CD4-positive, alpha-beta T cell (primary cell): ENCODE data around the gene DCLK1. TPM values are rescaled to one million over a fixed set of nuclear protein-coding genes. Genes with fewer than 3 reads are reported as not detected.

Experiments
- ATAC-seq: fragments of 200-7000 bp; cut with Tn5 transposase; one replicate; pipeline ENCODE4 v1.10.0; 2022; ENCODE audit warnings: mild to moderate bottlenecking; ENCODE audit not compliant: poor library complexity
- CTCF ChIA-PET: fragments of 350-600 bp; sonication (Branson Sonifier 250); formaldehyde crosslinking; loops from one replicate; lab custom pipeline; 2021; ENCODE audit warnings: antibody characterized with exemption, inconsistent platforms; lab: Charles Lee
- POLR2A ChIA-PET: fragments of 350-600 bp; sonication (Branson Sonifier 250); formaldehyde crosslinking; loops from one replicate; lab custom pipeline; 2021; ENCODE audit warnings: antibody characterized with exemption, inconsistent platforms; lab: Charles Lee
- DNase-seq, 14 experiments: peaks; one replicate each; pipeline ENCODE4 v3.0.0-alpha.2; 2013 to 2020; ENCODE audit warnings: mixed read lengths in 2 of 14
- H3K27ac ChIP-seq, 2 donors: one replicate each; pipeline versions ENCODE4 v1.5.1 to v1.7.0; 2013; ENCODE audit warnings: low read length in 2 of 2, low read depth in 1 of 2, mild to moderate bottlenecking in 1 of 2
- H3K27me3 ChIP-seq, 2 experiments: 1 replicate in 1 of 2; 2 replicates in 1 of 2; pipeline versions ENCODE4 v1.6.1 to v1.7.0; 2013; ENCODE audit warnings: low read length in 2 of 2, control low read depth in 1 of 2, mild to moderate bottlenecking in 1 of 2, moderate library complexity in 1 of 2; ENCODE audit not compliant: insufficient read depth in 2 of 2, control insufficient read depth in 1 of 2
- H3K36me3 ChIP-seq: one replicate; pipeline ENCODE4 v1.6.1; 2013; ENCODE audit warnings: low read length, control low read depth; ENCODE audit not compliant: insufficient read depth
- H3K4me1 ChIP-seq: one replicate; pipeline ENCODE4 v1.6.1; 2013; ENCODE audit warnings: low read length, control low read depth; ENCODE audit not compliant: insufficient read depth
- H3K4me3 ChIP-seq: one replicate; pipeline ENCODE4 v1.5.1; 2013; ENCODE audit warnings: mild to moderate bottlenecking, low read length, moderate library complexity
- H3K9me3 ChIP-seq, 2 experiments: 1 replicate in 1 of 2; 2 replicates in 1 of 2; pipeline versions ENCODE4 v1.6.1 to v1.7.0; 2013; ENCODE audit warnings: low read length in 2 of 2, mild to moderate bottlenecking in 2 of 2, control low read depth in 1 of 2, moderate library complexity in 1 of 2; ENCODE audit not compliant: control insufficient read depth in 1 of 2, insufficient read depth in 1 of 2
- H3K27ac Mint-ChIP-seq: one replicate; pipeline ENCODE4 v1.8.0; 2020; ENCODE audit warnings: mixed read lengths
- H3K27me3 Mint-ChIP-seq: one replicate; pipeline ENCODE4 v1.8.0; 2021; ENCODE audit warnings: mixed read lengths
- H3K36me3 Mint-ChIP-seq: one replicate; pipeline ENCODE4 v1.8.0; 2021; ENCODE audit warnings: low read depth, mixed read lengths
- H3K4me1 Mint-ChIP-seq: one replicate; pipeline ENCODE4 v1.8.0; 2021; ENCODE audit warnings: low read depth, mixed read lengths
- H3K4me3 Mint-ChIP-seq: one replicate; pipeline ENCODE4 v1.8.0; 2020; ENCODE audit warnings: mild to moderate bottlenecking, mixed read lengths
- H3K9me3 Mint-ChIP-seq: one replicate; pipeline ENCODE4 v1.8.0; 2020; ENCODE audit warnings: mixed read lengths
- CTCF ChIP-seq: fragments of 200-600 bp; IDR thresholded peaks from one replicate; pipeline ENCODE4 v1.8.0; 2022; ENCODE audit warnings: antibody characterized with exemption, mild to moderate bottlenecking
- intact Hi-C, 2 experiments: fragments of 100-400 bp; cut with DNase I in 1 of 2; cut with micrococcal nuclease in 1 of 2; formaldehyde crosslinking; loops; one replicate each; pipeline versions ENCODE4 v1.15.1 to v1.9.0; 2023 to 2025; cut with DNase I, micrococcal nuclease
- total RNA-seq, 174 experiments: library from RNA in 2 of 174; stranded (reverse) in 2 of 174; gene quantifications; one replicate each; pipeline ENCODE4 v1.2.3 and lab custom pipeline; 2021 to 2026

DCLK1 gene
- total RNA-seq, 2 experiments from 2014 or later, result not detected

- DNase-seq (no peak), ATAC-seq (no peak)
- no peaks in the 10 kb centered on the region for H3K9me3 Mint-ChIP-seq
- no peaks in the 10 kb centered on the region for H3K4me1 Mint-ChIP-seq
- no peak overlapping the region for H3K4me3 Mint-ChIP-seq
- intact Hi-C loops, result no loop called here
- no peak overlapping the region for H3K27ac Mint-ChIP-seq
- ChIA-PET POLR2A (no interaction called here), CTCF (no interaction called here)
- Histone ChIP-seq H3K9me3 (peaks cover 0 to 5% of the 10 kb centered on the region in 2 experiments), H3K4me1 (no peaks in the 10 kb centered on the region), H3K4me3 (no peak overlapping the region), H3K36me3 (no peaks in the 10 kb centered on the region), H3K27me3 (no peaks in the 10 kb centered on the region), H3K27ac (no peak overlapping the region)
- TF ChIP-seq CTCF, result no peak
- no peaks in the 10 kb centered on the region for H3K36me3 Mint-ChIP-seq
- H3K27me3 Mint-ChIP-seq, result no peaks in the 10 kb centered on the region
Observed at GRCh38 chr13:35957996-35958395, 173.2 kb downstream of the DCLK1 start.

GRCh38 chr13:35957241-35957731 is 173.9 kb downstream of the DCLK1 start:
- Histone ChIP-seq H3K4me1 (no peaks in the 10 kb centered on the region), H3K4me3 (no peak overlapping the region), H3K27me3 (no peaks in the 10 kb centered on the region), H3K36me3 (no peaks in the 10 kb centered on the region), H3K27ac (no peak overlapping the region), H3K9me3 (peaks cover 0 to 5% of the 10 kb centered on the region in 2 experiments)
- Mint-ChIP-seq H3K27me3 (no peaks in the 10 kb centered on the region), H3K9me3 (no peaks in the 10 kb centered on the region), H3K4me3 (no peak overlapping the region), H3K27ac (no peak overlapping the region), H3K4me1 (no peaks in the 10 kb centered on the region), H3K36me3 (no peaks in the 10 kb centered on the region)
- intact Hi-C loops, result no loop called here
- DNase-seq (no peak), ATAC-seq (no peak)
- ChIA-PET POLR2A (no interaction called here), CTCF (no interaction called here)
- TF ChIP-seq CTCF, result no peak

GRCh38 chr13:35956074-35956473 is 175.1 kb downstream of the DCLK1 start:
- no peak overlapping the region for H3K4me3 Mint-ChIP-seq
- no peak for ATAC-seq
- Histone ChIP-seq H3K9me3 (peaks cover 0 to 5% of the 10 kb centered on the region in 2 experiments), H3K4me1 (no peaks in the 10 kb centered on the region), H3K4me3 (no peak overlapping the region), H3K36me3 (no peaks in the 10 kb centered on the region), H3K27ac (no peak overlapping the region), H3K27me3 (no peaks in the 10 kb centered on the region)
- H3K4me1 Mint-ChIP-seq, result no peaks in the 10 kb centered on the region
- ChIA-PET CTCF (no interaction called here), POLR2A (no interaction called here)
- no peak for TF ChIP-seq CTCF
- H3K27ac Mint-ChIP-seq, result no peak overlapping the region
- no peak for DNase-seq
- H3K27me3 Mint-ChIP-seq, result no peaks in the 10 kb centered on the region
- H3K9me3 Mint-ChIP-seq, result no peaks in the 10 kb centered on the region
- intact Hi-C loops, result no loop called here
- no peaks in the 10 kb centered on the region for H3K36me3 Mint-ChIP-seq
